GM19025 (cell line): ENCODE measurements around the gene EXOC2.
"Not testable (repeated sequence)": the region's sequence is repeated elsewhere in the genome, so short reads cannot be mapped to it uniquely, and the experiment has no call there.

Source experiments
- ATAC-seq: cut with Tn5 transposase; IDR thresholded peaks from one replicate; pipeline ENCODE4 v1.9.1; 2021; ENCODE audit warnings: mild to moderate bottlenecking, low read depth, moderate library complexity; ENCODE audit not compliant: unreplicated experiment

The EXOC2 gene

DNA sequence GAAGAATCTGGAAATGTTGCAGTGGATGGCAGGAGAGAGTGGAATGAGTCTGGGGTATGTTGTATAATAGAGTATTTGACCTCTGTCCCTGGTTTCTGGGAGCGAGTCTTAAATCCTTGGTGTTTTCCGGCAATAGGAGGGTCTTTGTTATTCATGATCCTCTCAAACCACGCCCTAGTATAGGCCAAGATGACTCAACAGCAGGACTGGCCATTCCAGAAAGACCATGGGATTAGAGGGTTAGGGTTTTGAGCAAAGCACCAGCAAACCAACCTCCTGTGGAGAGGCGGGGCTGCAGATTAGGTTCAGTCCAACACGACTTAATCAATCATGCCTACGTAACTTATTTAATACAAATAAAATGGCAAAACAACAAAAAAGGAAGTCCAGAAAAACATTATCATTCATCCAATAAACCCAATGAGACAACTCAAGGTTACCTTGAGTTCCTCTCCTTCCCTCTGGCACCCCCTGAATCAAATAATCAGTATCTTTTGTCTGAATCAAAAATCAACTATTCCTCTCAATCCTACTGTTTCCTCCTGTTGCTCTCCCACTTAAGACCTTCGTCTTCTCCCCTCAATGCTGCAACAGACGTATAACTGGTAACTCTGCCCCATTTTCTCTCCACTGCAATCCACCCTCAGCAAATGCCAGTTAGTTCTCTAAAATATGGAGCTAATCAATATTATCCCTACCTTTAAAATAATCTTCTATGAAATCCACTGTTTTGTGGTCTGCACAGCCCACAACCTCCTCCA, 51.5 kb downstream of the EXOC2 start:
- no peak for ATAC-seq

GRCh38 chr6:636488-636887, 56.5 kb downstream of the EXOC2 start:
- ATAC-seq: no peak

- no peak for ATAC-seq
Observed at GRCh38 chr6:635233-635632, 57.7 kb downstream of the EXOC2 start.

- no peak for ATAC-seq
Observed at GRCh38 chr6:633611-634010, 59.3 kb downstream of the EXOC2 start.

- ATAC-seq: no peak
Observed at GRCh38 chr6:628766-629165, 64.2 kb downstream of the EXOC2 start.

DNA sequence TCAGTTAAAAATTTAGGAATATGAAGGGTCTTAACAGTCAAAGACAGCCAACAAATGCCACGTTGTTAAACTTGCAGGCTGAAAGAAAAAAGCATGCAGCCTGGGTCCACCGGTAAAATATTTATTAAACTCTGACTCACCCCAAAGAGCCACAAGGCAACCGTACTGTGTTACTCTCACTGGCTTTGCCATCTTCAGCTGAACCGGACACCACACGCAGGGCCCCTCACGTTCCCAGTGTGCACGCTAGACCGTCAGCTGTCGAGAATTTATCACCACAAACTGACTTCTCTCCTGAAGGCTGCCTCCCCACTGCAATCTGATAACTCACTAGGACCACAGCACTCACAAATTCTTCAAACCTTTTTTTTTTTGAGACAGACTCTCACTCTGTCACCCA, 66.7 kb downstream of the EXOC2 start:
- ATAC-seq: no peak

DNA sequence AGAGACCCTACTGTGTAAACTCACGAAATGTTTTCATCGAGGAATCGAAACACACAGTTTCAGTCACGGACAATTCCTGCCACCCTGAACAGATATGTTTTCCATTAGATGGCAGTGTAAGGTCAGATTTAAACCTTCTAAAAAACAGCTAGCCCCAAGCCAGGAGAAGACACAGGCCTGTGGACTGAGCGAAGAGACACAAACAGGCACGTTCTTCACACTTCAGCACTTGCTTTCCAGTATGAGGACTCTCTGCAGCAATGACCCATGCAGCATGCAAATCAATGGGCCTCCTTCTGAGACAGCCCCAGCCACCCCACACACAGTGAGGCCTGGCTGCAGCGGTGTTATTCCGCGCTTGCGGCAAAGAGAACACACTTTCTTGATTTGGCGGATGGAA, 68.0 kb downstream of the EXOC2 start:
- no peak for ATAC-seq

GRCh38 chr6:622462-622861, 70.5 kb downstream of the EXOC2 start:
- no peak for ATAC-seq

DNA sequence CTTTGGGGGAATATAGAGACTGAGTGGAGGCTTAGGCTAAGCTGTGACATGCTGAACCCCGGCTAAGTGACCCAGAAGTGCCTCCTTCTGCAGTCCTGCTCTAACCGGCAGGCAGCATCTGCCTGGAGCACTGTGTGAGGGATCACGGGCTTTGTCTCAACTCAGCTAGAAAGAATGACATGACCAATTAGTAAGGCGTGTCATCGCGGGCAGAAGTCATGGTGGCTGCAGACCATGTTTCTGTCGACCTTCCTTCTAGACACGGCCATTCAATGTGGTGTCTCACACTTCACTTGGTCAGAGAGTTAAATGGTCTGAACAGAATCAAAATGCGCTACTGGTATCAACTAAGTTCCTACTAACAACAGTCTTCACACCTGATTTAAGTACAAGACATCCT, 71.0 kb downstream of the EXOC2 start:
- no peak for ATAC-seq

DNA sequence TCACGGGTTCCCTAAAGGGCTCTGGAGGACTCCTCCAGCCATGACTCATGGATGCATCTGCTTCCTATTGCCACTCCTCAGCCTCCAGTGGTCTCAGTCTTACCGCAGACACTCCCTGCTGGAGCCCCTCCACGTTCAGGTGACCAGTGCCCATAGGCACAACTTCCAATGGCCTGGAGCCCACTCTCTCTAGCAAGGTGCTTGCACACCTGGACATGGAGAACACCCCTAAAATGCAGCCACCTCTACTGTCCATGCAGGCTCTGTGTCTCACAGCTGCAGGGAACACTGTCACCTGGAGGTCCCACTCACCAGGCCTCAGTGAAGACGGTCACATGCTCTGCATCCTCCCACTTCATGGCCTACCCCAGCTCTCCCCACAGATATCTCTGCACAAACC, 72.0 kb downstream of the EXOC2 start:
- no peak for ATAC-seq

DNA sequence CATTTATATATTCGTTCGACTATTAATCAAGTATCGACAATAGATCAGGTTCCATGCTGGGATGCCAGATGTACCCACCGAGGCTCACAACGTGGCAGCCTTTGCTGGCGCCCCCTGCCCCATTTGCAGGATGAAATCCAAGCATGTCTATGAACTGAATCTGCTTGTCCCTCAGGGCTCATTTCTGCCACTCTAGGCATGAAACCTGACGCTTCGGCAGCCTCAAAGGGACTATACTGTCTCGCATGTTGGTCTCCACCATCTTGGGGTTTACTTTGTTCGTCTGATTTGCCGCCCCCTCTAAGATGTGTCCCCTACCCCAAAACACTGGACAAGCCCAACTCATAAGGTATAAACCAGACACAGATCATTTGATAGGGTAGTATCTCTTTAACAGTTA, 72.8 kb downstream of the EXOC2 start:
- no peak for ATAC-seq

GRCh38 chr6:617456-618100, 75.4 kb downstream of the EXOC2 start:
- no peak for ATAC-seq

DNA sequence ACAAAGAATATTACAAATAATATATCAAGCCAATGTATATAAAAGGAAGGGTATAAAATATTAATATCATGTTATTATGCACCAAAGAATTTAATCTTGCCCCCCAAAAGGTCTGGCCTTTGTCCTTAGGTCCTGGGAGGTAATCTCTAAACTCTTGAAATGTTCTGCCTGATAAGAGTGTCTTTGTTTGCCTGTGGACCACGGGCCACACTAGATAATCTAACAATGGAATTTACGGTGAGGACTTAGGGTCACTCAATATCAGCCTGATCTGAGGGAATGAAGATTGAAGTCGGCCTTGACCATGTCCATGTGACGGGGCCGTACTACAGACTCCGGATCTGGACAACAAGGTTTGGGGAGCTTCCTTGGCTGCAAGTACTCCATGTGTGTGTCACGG, 79.0 kb downstream of the EXOC2 start:
- ATAC-seq: no peak

GRCh38 chr6:611928-612327, 81.0 kb downstream of the EXOC2 start:
- no peak for ATAC-seq

DNA sequence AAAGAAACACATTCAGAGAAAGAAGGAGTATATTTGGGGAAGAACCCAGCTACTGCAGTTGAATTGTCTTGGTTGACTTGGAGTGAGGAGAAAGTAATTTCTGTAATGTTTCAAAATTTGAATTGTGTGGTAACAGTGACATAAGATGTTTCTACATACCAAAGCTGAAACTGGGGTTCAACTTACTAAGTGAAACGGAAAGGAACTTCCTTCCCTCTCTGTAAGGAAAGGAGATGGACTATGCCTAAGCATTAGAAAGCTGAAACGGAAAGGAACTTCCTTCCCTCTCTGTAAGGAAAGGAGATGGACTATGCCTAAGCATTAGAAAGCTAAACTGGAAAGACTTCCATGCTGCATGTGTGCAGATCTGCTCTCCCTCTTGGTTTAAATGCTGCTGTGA, 82.1 kb downstream of the EXOC2 start:
- ATAC-seq: no peak

DNA sequence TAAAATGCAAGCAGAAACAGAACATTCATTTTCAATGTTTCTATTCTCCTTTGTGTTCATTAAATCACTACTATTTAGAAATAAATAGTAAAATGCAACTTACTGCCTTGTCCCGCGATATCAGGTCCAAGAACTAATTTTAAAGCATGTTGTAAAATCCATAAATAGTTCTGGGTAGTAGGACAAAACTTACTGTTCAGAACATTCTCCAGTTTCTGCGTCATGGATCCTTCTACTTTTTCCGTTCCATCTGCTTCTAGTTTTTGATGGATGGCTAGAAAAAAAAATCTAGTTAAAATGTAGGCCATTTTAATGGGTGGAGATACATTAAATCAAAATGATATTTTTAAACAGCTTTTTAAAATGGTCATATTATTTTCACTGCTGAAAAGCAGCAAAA, 83.0 kb downstream of the EXOC2 start:
- ATAC-seq: no peak

DNA sequence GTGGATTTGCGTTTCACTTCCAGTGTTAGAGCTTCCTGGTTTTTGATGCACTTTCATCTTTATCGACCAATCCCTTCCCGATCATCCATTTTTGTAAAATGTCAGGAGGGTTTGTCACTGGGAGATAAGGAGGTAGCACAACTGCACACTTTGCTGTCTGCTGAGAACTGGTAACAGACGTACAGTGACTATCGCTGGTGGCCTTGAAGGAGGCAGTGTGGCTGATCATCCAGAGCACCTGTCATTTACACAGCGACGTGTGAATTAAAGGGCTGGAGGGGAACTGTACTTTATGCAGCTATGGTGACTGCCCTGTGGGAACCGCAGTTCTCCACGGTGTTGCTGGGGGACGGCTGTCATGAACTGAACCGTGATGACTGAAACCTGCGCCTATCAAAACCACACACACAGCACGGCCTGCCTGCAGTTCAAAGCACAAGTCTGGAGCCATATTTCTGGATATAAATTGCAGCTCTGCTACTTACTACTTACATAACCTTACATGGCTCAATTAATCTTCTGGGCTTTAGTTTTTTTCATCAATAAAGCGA, 86.0 kb downstream of the EXOC2 start:
- no peak for ATAC-seq

DNA sequence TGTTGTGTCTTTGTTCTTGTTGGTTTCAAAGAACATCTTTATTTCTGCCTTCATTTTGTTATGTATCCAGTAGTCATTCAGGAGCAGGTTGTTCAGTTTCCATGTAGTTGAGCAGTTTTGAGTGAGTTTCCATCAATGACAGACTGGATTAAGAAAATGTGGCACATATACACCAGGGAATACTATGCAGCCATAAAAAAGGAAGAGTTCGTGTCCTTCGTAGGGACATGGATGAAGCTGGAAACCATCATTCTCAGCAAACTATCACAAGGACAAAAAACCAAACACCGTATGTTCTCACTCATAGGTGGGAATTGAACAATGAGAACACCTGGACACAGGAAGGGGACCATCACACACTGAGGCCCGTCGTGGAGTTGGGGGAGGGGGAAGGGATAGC, 87.0 kb downstream of the EXOC2 start:
- ATAC-seq: not testable (repeated sequence)

GRCh38 chr6:604579-604978, 88.4 kb downstream of the EXOC2 start:
- ATAC-seq: no peak

DNA sequence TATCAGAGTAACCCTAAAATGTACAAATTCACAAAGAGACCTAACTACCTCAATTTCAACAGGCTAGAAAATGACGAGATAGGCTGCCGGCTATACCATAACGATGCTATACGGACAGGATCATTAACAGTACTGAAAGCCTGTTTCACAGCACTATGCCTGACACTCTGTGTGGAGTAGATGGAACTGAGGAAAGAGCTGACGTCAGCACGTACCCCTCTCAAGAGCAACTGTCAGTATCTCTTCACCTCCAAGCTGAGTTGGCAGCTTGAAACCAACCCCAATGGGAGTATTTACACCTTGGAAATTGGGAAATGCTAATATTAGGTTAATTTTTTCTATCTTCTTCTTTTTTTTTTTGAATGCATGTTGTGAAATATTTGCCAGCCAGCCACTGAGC, 89.7 kb downstream of the EXOC2 start:
- ATAC-seq: no peak

GRCh38 chr6:599576-600448, 93.1 kb downstream of the EXOC2 start:
- ATAC-seq: no peak
